HG03457 (cell line): ENCODE results near the gene ARAP1.

Source experiments
- ATAC-seq: cut with Tn5 transposase; IDR thresholded peaks from one replicate; pipeline ENCODE4 v1.9.1; 2021; ENCODE audit warnings: moderate number of reproducible peaks; ENCODE audit not compliant: unreplicated experiment

The ARAP1 gene

GRCh38 chr11:72780296-72781062 is 28.3 kb upstream of the ARAP1 start:
- ATAC-seq: no peak

DNA sequence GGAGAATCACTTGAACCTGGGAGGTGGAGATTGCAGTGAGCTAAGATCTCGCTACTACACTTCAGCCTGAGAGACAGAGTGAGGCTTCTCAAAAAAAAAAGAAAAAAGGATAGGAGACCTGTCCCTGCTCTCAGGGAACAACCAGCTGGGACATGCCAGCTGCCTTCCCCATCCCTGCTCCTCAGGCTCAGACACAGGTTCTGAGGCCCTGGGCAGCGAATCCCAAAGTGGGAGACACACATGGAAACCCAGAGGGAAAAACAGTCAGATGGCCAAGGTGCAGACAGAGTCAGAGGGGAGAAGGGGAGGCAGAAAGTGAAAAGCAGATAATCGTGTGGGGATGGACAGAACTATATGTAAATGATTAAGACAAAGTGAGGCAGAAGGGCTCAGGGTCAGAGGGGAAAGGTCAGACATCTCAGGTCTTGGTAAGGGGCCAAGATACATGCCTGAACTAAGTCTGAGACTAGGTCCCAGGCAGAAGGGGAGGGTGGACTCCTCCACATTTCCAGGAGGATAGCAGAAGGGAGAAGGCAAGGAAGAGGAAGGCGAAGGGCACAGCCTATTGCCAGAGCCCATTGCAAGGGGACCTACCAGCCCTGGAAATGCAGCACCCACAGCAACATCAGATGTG is 27.4 kb upstream of the ARAP1 start:
- no peak for ATAC-seq

GRCh38 chr11:72778535-72779494 is 26.6 kb upstream of the ARAP1 start:
- no peak for ATAC-seq

GRCh38 chr11:72777755-72778278 is 25.6 kb upstream of the ARAP1 start:
- no peak for ATAC-seq

- no peak for ATAC-seq
Observed at GRCh38 chr11:72776844-72777754, 24.9 kb upstream of the ARAP1 start.

- no peak for ATAC-seq
Observed at GRCh38 chr11:72776117-72776843, 24.1 kb upstream of the ARAP1 start.

DNA sequence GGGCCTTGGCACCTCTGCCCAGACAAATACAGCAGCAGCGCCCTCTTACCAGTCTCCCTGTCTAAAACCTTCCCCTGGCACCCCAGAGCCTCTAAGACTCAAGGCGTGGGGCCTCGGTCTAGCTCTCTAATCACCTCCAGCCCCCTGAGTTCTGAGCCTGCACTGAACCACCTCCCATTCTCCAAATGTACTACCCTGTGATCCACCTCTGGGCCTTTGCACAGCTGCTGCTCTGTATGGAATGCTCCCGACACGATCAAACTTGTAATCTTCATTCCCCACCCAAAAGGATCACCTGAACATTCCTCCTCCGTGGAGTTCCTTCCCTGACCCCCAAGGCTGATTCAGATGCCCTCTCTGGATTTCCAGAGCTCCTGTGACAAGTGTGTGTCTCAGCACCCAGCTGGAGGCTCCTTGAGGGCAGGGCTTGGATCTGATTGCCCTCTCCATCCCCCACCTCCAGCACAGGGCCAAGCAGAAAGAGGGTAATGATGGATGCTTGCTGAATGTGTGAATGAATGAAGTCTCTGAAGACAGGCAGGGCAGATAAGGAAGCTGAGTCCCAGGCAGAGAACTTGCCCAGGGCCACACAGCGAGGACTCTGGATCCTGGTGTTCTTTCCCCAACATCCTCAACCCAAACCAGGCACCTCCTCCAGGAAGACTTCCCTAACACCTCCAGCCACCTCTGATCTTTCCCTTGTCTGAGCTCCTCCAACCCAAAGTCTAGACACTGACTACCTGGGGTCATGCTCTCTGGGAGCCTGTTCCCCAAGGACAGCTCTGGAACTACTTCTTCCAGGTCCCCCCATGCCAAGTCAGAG is 23.3 kb upstream of the ARAP1 start:
- no peak for ATAC-seq

DNA sequence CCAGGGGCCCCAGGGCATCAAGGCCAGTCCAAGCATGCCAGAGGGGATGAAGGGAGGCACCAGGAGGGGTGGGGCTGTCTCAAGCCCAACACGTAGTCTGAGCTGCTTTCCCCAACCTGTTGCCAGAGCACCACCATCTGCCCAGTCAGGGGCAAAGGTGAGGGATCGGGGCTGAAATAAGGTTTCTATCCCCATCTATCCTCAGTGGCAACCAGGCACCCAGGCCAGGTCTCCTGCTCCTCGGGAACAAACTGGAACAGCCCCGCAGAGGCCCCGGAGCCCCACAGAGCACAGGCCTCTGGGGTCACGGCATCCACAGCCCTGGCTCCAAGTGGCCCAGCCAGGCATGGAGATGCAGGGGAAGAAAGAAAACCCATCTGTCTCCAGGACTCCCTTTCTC is 22.3 kb upstream of the ARAP1 start:
- no peak for ATAC-seq

DNA sequence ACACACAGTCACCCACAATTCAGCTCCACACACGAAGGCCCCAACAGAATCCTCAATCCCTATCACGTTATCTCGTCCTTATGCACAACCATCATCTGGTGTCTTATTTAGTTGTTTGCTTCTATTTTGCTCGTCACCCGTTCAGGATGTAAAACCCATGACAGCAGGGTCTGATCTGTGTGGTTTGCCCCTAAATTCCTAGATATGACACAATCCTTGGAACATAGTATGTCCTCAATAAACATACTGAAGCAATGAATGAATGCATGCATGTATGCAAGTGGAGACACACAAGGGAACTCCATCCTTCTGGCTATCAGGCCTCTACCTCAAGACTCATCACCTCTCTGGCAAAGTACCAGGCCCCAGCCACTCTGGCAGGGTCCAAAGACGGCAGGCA is 21.5 kb upstream of the ARAP1 start:
- ATAC-seq: no peak

DNA sequence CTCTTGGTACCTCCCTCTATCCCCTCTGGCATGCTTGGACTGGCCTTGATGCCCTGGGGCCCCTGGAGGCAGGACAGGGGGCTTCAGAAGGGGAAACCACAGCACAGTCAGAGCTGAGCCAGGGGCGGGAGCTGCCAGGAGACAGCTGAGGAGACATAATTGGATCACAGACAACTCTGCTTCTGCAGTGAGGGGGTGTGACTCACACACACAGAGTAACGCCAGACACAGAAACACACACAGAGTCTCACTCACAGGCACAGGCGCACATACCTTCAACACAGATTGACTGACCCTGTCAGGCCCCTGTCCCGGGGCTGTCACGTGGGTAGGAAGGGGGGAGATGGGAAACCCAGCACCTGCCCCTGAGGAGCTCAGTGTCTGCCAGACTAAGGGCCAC is 21.1 kb upstream of the ARAP1 start:
- ATAC-seq: no peak

DNA sequence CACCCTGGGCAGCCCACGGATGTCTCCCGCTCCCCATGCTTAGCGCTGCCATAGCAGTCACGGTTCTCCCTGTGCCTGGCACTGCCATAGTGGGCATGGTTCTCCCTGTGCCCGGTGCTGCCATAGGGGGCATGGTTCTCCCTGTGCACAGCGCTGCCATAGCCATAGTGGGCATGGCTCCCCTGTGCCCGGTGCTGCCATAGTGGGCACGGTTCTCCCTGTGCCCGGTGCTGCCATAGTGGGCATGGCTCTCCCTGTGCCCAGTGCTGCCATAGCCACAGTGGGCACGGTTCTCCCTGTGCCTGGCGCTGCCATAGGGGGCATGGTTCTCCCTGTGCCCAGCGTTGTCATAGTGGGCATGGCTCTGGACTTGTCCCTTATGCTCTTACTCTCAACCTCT is 19.9 kb upstream of the ARAP1 start:
- ATAC-seq: no peak

GRCh38 chr11:72771507-72771906 is 19.3 kb upstream of the ARAP1 start:
- ATAC-seq: no peak

GRCh38 chr11:72770799-72771198 is 18.6 kb upstream of the ARAP1 start:
- ATAC-seq: no peak

GRCh38 chr11:72769680-72770079 is 17.5 kb upstream of the ARAP1 start:
- ATAC-seq: no peak

- no peak for ATAC-seq
Observed at GRCh38 chr11:72768581-72768980, 16.4 kb upstream of the ARAP1 start.

- no peak for ATAC-seq
Observed at GRCh38 chr11:72767203-72768062, 15.2 kb upstream of the ARAP1 start.

DNA sequence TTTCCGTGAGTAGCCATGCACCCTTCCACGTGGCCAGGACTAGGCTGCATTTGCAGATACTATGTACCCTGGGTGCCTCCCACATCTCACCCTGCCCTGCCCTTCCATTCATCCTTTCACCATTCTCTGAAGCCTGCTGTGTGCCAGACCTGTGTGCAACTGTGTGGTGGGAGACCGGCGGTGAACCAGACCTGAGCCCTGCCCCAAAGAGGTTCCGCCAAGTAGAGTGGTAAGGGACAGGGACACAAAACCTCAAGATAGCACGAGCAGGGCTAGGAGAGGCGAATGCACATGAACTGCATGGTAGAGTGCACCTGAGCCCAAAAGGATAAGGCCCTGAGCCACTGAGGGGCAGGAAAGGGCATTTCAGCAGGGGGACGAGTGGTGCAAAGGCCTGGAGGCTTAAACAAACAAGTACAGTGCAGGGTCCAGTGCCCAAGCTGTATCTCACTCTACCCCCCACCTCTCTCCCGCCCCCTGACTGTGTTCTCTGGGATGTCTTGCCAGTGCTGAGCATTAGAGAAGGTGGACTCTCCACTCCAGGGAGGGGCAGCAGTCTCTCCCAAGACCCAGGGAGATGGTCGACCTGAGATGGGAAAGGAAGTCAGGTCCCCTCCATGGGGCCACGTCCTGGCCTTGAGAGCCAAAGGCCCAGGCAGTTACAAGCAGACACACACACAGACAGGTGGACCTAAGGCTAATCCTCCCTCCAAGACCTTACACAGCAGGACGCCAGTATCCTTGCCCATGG is 14.1 kb upstream of the ARAP1 start:
- ATAC-seq: no peak
